Spleen (tissue), 11 donors: ENCODE data around the gene MAST2. TPM values are rescaled to one million over a fixed set of nuclear protein-coding genes. Genes with fewer than 3 reads are reported as not detected.

Experiments used
- DNase-seq: peaks from one replicate; pipeline ENCODE4 v3.0.0-alpha.2; 2020
- H3K27ac ChIP-seq, 8 donors: fragments of 200-600 bp; sonication (generic) in 7 of 8; 1 replicate in 4 of 8; 2 replicates in 4 of 8; pipeline versions ENCODE4 v1.5.0 to v1.8.0; 2016 to 2021; ENCODE audit warnings: inconsistent platforms in 4 of 8, mild to moderate bottlenecking in 4 of 8, moderate library complexity in 1 of 8
- H3K27me3 ChIP-seq, 7 donors: fragments of 200-600 bp; sonication (generic) in 6 of 7; replicated peaks in 1 of 7; 1 replicate in 4 of 7; 2 replicates in 3 of 7; pipeline versions ENCODE4 v1.5.0 to v1.8.0; 2016 to 2021; ENCODE audit warnings: inconsistent platforms in 3 of 7, mild to moderate bottlenecking in 1 of 7
- H3K36me3 ChIP-seq, 6 donors: fragments of 200-600 bp; sonication (generic) in 5 of 6; 1 replicate in 4 of 6; 2 replicates in 2 of 6; pipeline versions ENCODE4 v1.5.0 to v1.8.0; 2016 to 2021; ENCODE audit warnings: inconsistent platforms in 2 of 6
- H3K4me1 ChIP-seq, 6 donors: fragments of 200-600 bp; sonication (generic) in 5 of 6; 1 replicate in 3 of 6; 2 replicates in 3 of 6; pipeline versions ENCODE4 v1.5.0 to v1.8.0; 2016 to 2021; ENCODE audit warnings: inconsistent platforms in 3 of 6
- H3K4me3 ChIP-seq, 8 donors: fragments of 200-600 bp; sonication (generic) in 7 of 8; 1 replicate in 4 of 8; 2 replicates in 4 of 8; pipeline versions ENCODE4 v1.5.0 to v1.8.0; 2016 to 2021; ENCODE audit warnings: inconsistent platforms in 4 of 8, mild to moderate bottlenecking in 4 of 8, moderate library complexity in 2 of 8
- H3K9me3 ChIP-seq, 8 donors: fragments of 200-600 bp; sonication (generic) in 7 of 8; 1 replicate in 4 of 8; 2 replicates in 4 of 8; pipeline versions ENCODE4 v1.5.0 to v1.8.0; 2016 to 2021; ENCODE audit warnings: inconsistent platforms in 4 of 8
- CTCF ChIP-seq, 11 experiments: fragments of 200-600 bp in 7 of 11; fragments of 450-650 bp in 4 of 11; sonication (generic) in 4 of 11; IDR thresholded peaks in 8 of 11; conservative IDR thresholded peaks in 3 of 11; 1 replicate in 7 of 11; 2 replicates in 4 of 11; pipeline versions ENCODE4 v1.4.0 to v1.8.0; 2016 to 2021; ENCODE audit warnings: antibody characterized with exemption in 11 of 11, inconsistent platforms in 4 of 11, mild to moderate bottlenecking in 1 of 11
- POLR2A ChIP-seq, 3 donors: fragments of 450-650 bp; IDR thresholded peaks; one replicate each; pipeline ENCODE4 v1.5.1; 2017; ENCODE audit warnings: antibody characterized with exemption in 3 of 3, mild to moderate bottlenecking in 1 of 3
- POLR2AphosphoS5 ChIP-seq, 3 donors: sonication (generic); formaldehyde crosslinking; IDR thresholded peaks; one replicate each; pipeline ENCODE4 v1.5.1; 2017; ENCODE audit warnings: antibody characterized with exemption in 3 of 3
- WGBS, 5 donors: extraction: QIAGEN DNeasy Blood & Tissue Kit in 3 of 5; methylation state at CpG; one replicate each; pipeline versions ENCODE4 v1.1.5 to v1.1.7; 2013 to 2018; 5-methylcytosine and 5-hydroxymethylcytosine counted together
- intact Hi-C: fragments of 100-400 bp; cut with DNase I; formaldehyde crosslinking; loops from one replicate; pipeline ENCODE4 v1.15.0; 2023; ENCODE audit warnings: low total_unique reads
- polyA plus RNA-seq, 3 donors: library from polyadenylated mRNA; stranded (reverse); fragments of 200-250 nt; gene quantifications; one replicate each; pipeline ENCODE4 v1.2.1, GENCODE V29; 2013
- total RNA-seq, 7 donors: library from RNA; depleted of rRNA in 3 of 7; stranded (reverse); fragments of >200 nt in 3 of 7; fragmentation: NEBNext Ultra II Directional in 4 of 7; extraction: Animal tissue kit (Norgen Biotek cat#: 25700) in 4 of 7; gene quantifications; one replicate each; pipeline versions ENCODE4 v1.1.0 to v1.2.1, GENCODE V29; 2016 to 2021
- donor health status: healthy with polysubstance abuse.
- donor health status: DM: no; HTN: no; CAD: no; lungs with moderate emphysema.
- donor health status: DM: no; HTN: no; CAD: no.
- donor health status: Bipolar disorder and iron deficiency.
- donor health status: healthy.
- donor health status: DM: no; HTN: no; CAD: no.
- donor health status: DM: yes; HTN: yes; CAD: no.

The MAST2 gene
- total and polyA plus RNA-seq, 10 donors = 3.6 to 19.4 (median 12.9) TPM

- DNase-seq = no peak
- H3K9me3 ChIP-seq = no peaks in the 10 kb centered on the region
- TF ChIP-seq POLR2AphosphoS5 (IDR thresholded peaks at IDR 0.05) = no peak
- TF ChIP-seq CTCF (IDR thresholded peaks at IDR 0.05 in 8 of 11, conservative IDR thresholded peaks at IDR 0.05 in 3 of 11) = no peak
- TF ChIP-seq POLR2A (IDR thresholded peaks at IDR 0.05) = no peak
- H3K27ac ChIP-seq = no peak overlapping the region
- intact Hi-C loops = no loop called here
- WGBS, 5 donors = 94 to 100% (median 98%) methylated on average over 1 of the region's 1 CpG
- no peaks in the 10 kb centered on the region for H3K4me1 ChIP-seq
- H3K36me3 ChIP-seq = peaks cover 0 to 10% (median 3%) of the 10 kb centered on the region in 6 donors
- H3K4me3 ChIP-seq = no peak overlapping the region
- no peaks in the 10 kb centered on the region for H3K27me3 ChIP-seq
Measured at GRCh38 chr1:45974541-45975269, 171.3 kb downstream of the MAST2 start.

GRCh38 chr1:45976623-45977022 lies 173.2 kb downstream of the MAST2 start:
- H3K9me3 ChIP-seq = peaks cover 0 to 13% (median 8%) of the 10 kb centered on the region in 8 donors

DNA sequence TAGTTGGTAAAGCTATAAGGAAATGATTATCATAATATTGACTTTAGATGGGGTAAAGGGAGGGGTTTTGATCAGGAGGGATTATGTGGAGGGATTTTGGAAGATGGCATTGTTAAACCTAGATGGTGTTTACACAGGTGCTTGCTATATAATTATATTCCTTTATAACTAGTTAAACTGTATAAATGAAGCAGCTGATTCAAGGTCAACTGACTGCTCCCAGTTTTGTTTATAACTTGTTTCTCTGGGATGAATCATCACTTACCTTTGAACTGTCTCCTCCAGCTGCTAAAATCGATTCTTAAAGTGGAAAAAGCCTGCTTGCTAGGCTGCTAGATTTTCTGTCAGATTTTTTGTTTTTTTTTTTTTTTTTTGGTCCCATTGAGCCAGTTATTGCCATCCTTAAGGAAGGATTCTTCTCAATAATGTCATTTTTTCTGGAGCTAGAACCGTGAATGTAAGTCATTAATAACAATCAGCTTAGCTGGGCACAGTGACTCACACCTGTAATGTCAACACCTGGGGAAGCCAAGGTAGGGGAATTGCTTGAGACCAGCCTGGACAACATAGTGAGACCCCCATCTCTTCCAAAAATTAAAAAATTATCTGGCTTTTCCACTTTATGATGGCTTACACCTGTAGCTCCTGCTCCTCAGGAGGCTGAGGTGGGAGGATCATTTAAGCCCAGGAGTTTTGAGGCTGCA lies 175.8 kb downstream of the MAST2 start:
- TF ChIP-seq CTCF (IDR thresholded peaks at IDR 0.05 in 8 of 11, conservative IDR thresholded peaks at IDR 0.05 in 3 of 11) (no peak), POLR2AphosphoS5 (IDR thresholded peaks at IDR 0.05) (no peak), POLR2A (IDR thresholded peaks at IDR 0.05) (no peak)
- H3K9me3 ChIP-seq = peaks cover 0 to 13% (median 8%) of the 10 kb centered on the region in 8 donors
- no peak overlapping the region for H3K27ac ChIP-seq
- WGBS, 5 donors = 67 to 89% (median 81%) methylated on average over 2 of the region's 2 CpGs
- H3K4me1 ChIP-seq = no peaks in the 10 kb centered on the region
- no peak overlapping the region for H3K4me3 ChIP-seq
- no peak for DNase-seq
- no peaks in the 10 kb centered on the region for H3K36me3 ChIP-seq
- intact Hi-C loops = no loop called here
- no peaks in the 10 kb centered on the region for H3K27me3 ChIP-seq

More at GRCh38 chr1:45976623-45977022, 173.2 kb downstream of the MAST2 start:
- Histone ChIP-seq H3K4me1 (no peaks in the 10 kb centered on the region), H3K27me3 (no peaks in the 10 kb centered on the region), H3K27ac (no peak overlapping the region), H3K4me3 (no peak overlapping the region), H3K36me3 (peaks cover 0 to 9% (median 3%) of the 10 kb centered on the region in 6 donors)
- WGBS, 5 donors = 92 to 96% (median 94%) methylated on average over 3 of the region's 3 CpGs
- no peak for TF ChIP-seq POLR2A (IDR thresholded peaks at IDR 0.05)
- no peak for TF ChIP-seq CTCF (IDR thresholded peaks at IDR 0.05 in 8 of 11, conservative IDR thresholded peaks at IDR 0.05 in 3 of 11)
- no peak for TF ChIP-seq POLR2AphosphoS5 (IDR thresholded peaks at IDR 0.05)
- no peak for DNase-seq
- intact Hi-C loops = no loop called here

DNA sequence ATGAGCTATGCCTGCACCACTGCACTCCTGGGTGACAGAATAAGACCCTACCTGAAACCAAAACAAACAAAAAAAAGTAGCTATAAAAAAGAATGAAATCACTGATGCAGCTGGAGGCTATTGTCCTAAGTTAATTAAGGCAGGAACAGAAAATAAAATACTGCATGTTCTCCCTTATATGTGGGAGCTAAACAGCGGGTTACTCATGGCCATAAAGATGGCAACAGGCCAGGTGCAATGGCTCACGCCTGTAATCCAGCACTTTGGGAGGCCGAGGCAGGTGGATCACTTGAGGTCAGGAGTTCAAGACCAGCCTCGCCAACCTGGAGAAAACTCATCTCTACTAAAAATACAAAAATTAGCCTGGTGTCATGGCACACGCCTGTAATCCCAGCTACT lies 176.4 kb downstream of the MAST2 start:
- H3K4me1 ChIP-seq = no peaks in the 10 kb centered on the region
- WGBS, 5 donors = 93 to 99% (median 96%) methylated on average over 5 of the region's 5 CpGs
- no peak overlapping the region for H3K4me3 ChIP-seq
- H3K36me3 ChIP-seq = no peaks in the 10 kb centered on the region
- no peak for TF ChIP-seq POLR2AphosphoS5 (IDR thresholded peaks at IDR 0.05)
- TF ChIP-seq POLR2A (IDR thresholded peaks at IDR 0.05) = no peak
- TF ChIP-seq CTCF (IDR thresholded peaks at IDR 0.05 in 8 of 11, conservative IDR thresholded peaks at IDR 0.05 in 3 of 11) = no peak
- peaks cover 0 to 13% (median 8%) of the 10 kb centered on the region in 8 donors for H3K9me3 ChIP-seq
- intact Hi-C loops = no loop called here
- DNase-seq = no peak
- no peak overlapping the region for H3K27ac ChIP-seq
- no peaks in the 10 kb centered on the region for H3K27me3 ChIP-seq
